SJSA1 (cell line): Measurements from ENCODE around the gene DNAJB12. TPM values are rescaled to one million over a fixed set of nuclear protein-coding genes. Genes with fewer than 3 reads are reported as not detected.
"Not testable (repeated sequence)": the region's sequence is repeated elsewhere in the genome, so short reads cannot be mapped to it uniquely, and the experiment has no call there.

ENCODE experiments used
- DNase-seq, 2 experiments: peaks; one replicate each; pipeline ENCODE4 v3.0.0-alpha.2; 2015 to 2020; ENCODE audit warnings: low spot score in 2 of 2, low read depth in 1 of 2
- H3K27ac ChIP-seq: fragments of 250-450 bp; sonication (Bioruptor Pico); 2 replicates; pipeline ENCODE4 v1.5.1; 2020; ENCODE audit warnings: mild to moderate bottlenecking, moderate library complexity
- H3K27me3 ChIP-seq: fragments of 250-450 bp; sonication (Bioruptor Pico); replicated peaks from 2 replicates; pipeline ENCODE4 v1.5.1; 2020; ENCODE audit warnings: mild to moderate bottlenecking, moderate library complexity
- H3K36me3 ChIP-seq: fragments of 250-450 bp; sonication (Bioruptor Pico); 2 replicates; pipeline ENCODE4 v1.5.1; 2020; ENCODE audit warnings: mild to moderate bottlenecking
- H3K4me1 ChIP-seq: fragments of 250-450 bp; sonication (Bioruptor Pico); replicated peaks from 2 replicates; pipeline ENCODE4 v1.6.1; 2021; ENCODE audit warnings: mild to moderate bottlenecking
- H3K4me3 ChIP-seq: fragments of 250-450 bp; sonication (Bioruptor Pico); 2 replicates; pipeline ENCODE4 v1.5.1; 2020; ENCODE audit warnings: mild to moderate bottlenecking
- H3K9me3 ChIP-seq: fragments of 250-450 bp; sonication (Bioruptor Pico); replicated peaks from 2 replicates; pipeline ENCODE4 v1.5.1; 2020; ENCODE audit warnings: mild to moderate bottlenecking
- total RNA-seq: library from RNA; depleted of rRNA; stranded (reverse); fragments of >200 nt; shearing (Covaris generic); gene quantifications from 2 replicates; pipeline ENCODE4 v1.2.3, GENCODE V29; 2014; rRNA removed

The DNAJB12 gene
- 36.1 and 42.3 TPM in 2 replicates for total RNA-seq

GRCh38 chr10:72354356-72355213 is at the start of gene DNAJB12:
Gene DNAJB12 (minus strand): TSS chr10:72354919. CDS start chr10:72354897, 22 bp downstream.
- H3K4me1 ChIP-seq, result peaks cover 12% of the 10 kb centered on the region
- DNase-seq, result peak; percentile 93 to 99
- H3K36me3 ChIP-seq, result peaks cover 36% of the 10 kb centered on the region
- no peaks in the 10 kb centered on the region for H3K9me3 ChIP-seq
- peak within 1 kb of the TSS; percentile 88 for H3K27ac ChIP-seq
- H3K4me3 ChIP-seq, result peak within 1 kb of the TSS; percentile 71
- no peaks in the 10 kb centered on the region for H3K27me3 ChIP-seq

- H3K9me3 ChIP-seq, H3K27ac ChIP-seq, H3K27me3 ChIP-seq, H3K36me3 ChIP-seq, H3K4me1 ChIP-seq, H3K4me3 ChIP-seq: not testable (repeated sequence)
- DNase-seq, result peak in 1 of 2 experiments; percentile 45
Measured at GRCh38 chr10:72395581-72395980, 40.9 kb upstream of the DNAJB12 start.

- Histone ChIP-seq H3K4me3 (no peak overlapping the region), H3K27ac (no peak overlapping the region), H3K27me3 (no peaks in the 10 kb centered on the region), H3K36me3 (no peaks in the 10 kb centered on the region; the same call in 1 of the 2 replicates), H3K9me3 (no peaks in the 10 kb centered on the region), H3K4me1 (no peaks in the 10 kb centered on the region)
- DNase-seq, result no peak
Measured at GRCh38 chr10:72392571-72392970, 37.9 kb upstream of the DNAJB12 start.

- Histone ChIP-seq H3K36me3 (no peaks in the 10 kb centered on the region; the same call in 1 of the 2 replicates), H3K9me3 (no peaks in the 10 kb centered on the region), H3K27ac (no peak overlapping the region), H3K4me3 (no peak overlapping the region), H3K4me1 (no peaks in the 10 kb centered on the region), H3K27me3 (no peaks in the 10 kb centered on the region)
- DNase-seq, result no peak
Measured at GRCh38 chr10:72390764-72391163, 36.0 kb upstream of the DNAJB12 start.

DNA sequence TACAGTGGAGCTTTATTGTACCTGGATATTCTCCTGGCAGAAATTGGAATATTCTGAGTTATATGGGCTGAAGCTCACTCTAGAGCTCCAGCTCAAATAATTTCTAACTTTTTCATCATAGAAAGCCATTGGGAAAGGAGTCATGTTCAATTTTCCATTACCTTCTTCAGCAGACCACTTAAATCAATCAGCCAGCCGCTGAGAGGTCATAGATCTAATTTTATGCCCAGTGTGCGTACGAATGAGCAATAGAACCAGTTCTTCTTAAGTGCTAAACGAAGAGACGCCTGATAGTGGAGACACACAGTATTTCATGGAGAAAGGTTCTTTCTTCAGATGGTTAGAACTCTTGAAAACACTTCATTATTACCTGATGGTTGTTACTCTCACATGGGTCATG is 35.0 kb upstream of the DNAJB12 start:
- no peaks in the 10 kb centered on the region for H3K27me3 ChIP-seq

GRCh38 chr10:72389014-72389413 is 34.3 kb upstream of the DNAJB12 start:
- Histone ChIP-seq H3K36me3 (no peaks in the 10 kb centered on the region), H3K27me3 (no peaks in the 10 kb centered on the region), H3K4me3 (no peak overlapping the region), H3K4me1 (no peaks in the 10 kb centered on the region), H3K9me3 (no peaks in the 10 kb centered on the region), H3K27ac (no peak overlapping the region)
- no peak for DNase-seq

More for the DNA sequence above, 35.0 kb upstream of the DNAJB12 start:
- H3K36me3 ChIP-seq, result no peaks in the 10 kb centered on the region
- H3K4me1 ChIP-seq, result no peaks in the 10 kb centered on the region
- no peak overlapping the region for H3K4me3 ChIP-seq
- no peak for DNase-seq
- H3K9me3 ChIP-seq, result no peaks in the 10 kb centered on the region
- no peak overlapping the region for H3K27ac ChIP-seq

DNA sequence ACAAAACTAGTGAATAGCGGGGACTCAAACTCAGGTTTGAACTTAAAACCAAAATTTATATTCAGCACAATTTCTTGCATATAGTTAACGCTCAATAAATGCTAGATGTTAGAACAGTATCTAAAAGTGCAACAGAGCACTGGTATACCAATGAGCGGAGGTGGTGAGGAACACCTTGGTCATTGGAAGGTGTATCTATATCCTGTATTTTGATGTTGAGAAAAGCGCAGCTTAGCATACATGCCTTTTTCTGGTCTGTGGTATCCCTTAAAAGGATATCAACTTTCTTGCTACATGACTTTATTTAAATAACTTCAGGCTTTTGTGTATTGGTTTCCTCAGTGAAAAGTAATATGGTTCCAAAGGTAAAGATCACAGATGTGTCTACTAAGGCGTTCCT is 33.3 kb upstream of the DNAJB12 start:
- H3K36me3 ChIP-seq, result no peaks in the 10 kb centered on the region
- H3K9me3 ChIP-seq, result no peaks in the 10 kb centered on the region
- no peak overlapping the region for H3K27ac ChIP-seq
- no peak overlapping the region for H3K4me3 ChIP-seq
- H3K4me1 ChIP-seq, result no peaks in the 10 kb centered on the region
- H3K27me3 ChIP-seq, result no peaks in the 10 kb centered on the region
- DNase-seq, result no peak

DNA sequence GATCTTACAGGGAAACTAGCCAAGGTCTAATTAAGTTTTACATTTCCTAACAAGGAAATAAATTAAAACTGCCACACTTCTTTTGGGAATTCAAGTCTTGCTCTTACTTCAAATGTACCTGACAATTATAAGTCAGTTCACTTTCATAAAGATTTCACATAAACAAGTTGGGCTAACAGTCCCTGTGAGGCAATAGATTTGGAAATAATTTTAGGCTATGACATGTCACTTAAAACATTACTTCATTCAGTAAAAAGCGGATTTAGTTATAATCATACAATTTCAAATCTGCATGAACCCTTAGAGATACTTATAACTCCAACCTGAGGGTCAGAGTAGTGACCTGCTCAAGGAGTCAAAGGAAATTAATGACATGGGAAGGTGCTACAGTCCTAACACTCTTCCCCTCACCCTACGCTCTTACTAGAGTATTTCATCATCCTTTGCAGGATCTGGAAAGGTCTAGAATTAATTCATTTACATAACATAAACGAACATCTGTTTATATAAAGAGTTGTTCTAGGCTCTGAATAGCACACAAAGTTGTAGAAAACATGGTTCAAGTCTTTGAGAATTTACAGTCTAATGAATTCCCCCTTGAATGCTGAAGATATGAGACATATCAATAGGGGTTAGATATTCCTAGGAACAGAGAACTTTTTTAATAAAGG is 32.3 kb upstream of the DNAJB12 start:
- no peak overlapping the region for H3K4me3 ChIP-seq
- H3K9me3 ChIP-seq, result no peaks in the 10 kb centered on the region
- no peaks in the 10 kb centered on the region for H3K4me1 ChIP-seq
- no peak overlapping the region for H3K27ac ChIP-seq
- H3K27me3 ChIP-seq, result no peaks in the 10 kb centered on the region
- no peak for DNase-seq
- no peaks in the 10 kb centered on the region for H3K36me3 ChIP-seq

- Histone ChIP-seq H3K27ac (no peak overlapping the region), H3K4me1 (no peaks in the 10 kb centered on the region), H3K4me3 (no peak overlapping the region), H3K9me3 (no peaks in the 10 kb centered on the region), H3K36me3 (no peaks in the 10 kb centered on the region), H3K27me3 (no peaks in the 10 kb centered on the region)
- DNase-seq, result no peak
Measured at GRCh38 chr10:72385724-72386123, 31.0 kb upstream of the DNAJB12 start.

- H3K36me3 ChIP-seq, H3K27ac ChIP-seq, H3K9me3 ChIP-seq, H3K4me3 ChIP-seq, DNase-seq, H3K4me1 ChIP-seq, H3K27me3 ChIP-seq: not testable (repeated sequence)
Measured at GRCh38 chr10:72384982-72385381, 30.3 kb upstream of the DNAJB12 start.

DNA sequence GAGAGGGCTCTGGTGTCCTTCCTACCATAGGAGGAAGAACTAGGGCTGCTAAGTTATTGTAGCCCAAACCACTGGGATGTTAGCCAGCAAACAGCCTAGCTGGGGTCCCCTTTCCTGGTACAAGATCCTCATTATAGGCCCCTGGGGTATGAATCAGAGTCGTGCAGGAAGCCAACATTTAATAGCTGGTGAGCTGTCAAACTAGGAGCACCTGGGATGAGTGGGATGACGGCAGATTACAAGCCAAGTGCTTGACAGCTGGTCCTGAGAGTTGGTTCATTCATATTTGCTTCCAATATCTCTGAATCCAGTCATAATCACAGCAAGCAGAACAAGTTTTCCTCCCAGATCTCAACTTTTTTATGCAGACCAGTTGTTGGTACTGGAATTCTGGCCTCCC is 25.1 kb upstream of the DNAJB12 start:
- H3K27me3 ChIP-seq, result no peaks in the 10 kb centered on the region
- no peak for DNase-seq
- H3K27ac ChIP-seq, result no peak overlapping the region
- H3K4me3 ChIP-seq, result no peak overlapping the region
- no peaks in the 10 kb centered on the region for H3K4me1 ChIP-seq
- H3K36me3 ChIP-seq, result 0 out of 2 replicates have a peak, but pooled peaks cover 2% of the 10 kb centered on the region
- H3K9me3 ChIP-seq, result no peaks in the 10 kb centered on the region

- Histone ChIP-seq H3K27ac (no peak overlapping the region), H3K4me3 (no peak overlapping the region), H3K9me3 (no peaks in the 10 kb centered on the region), H3K36me3 (0 out of 2 replicates have a peak, but pooled peaks cover 2% of the 10 kb centered on the region), H3K27me3 (no peaks in the 10 kb centered on the region), H3K4me1 (no peaks in the 10 kb centered on the region)
- no peak for DNase-seq
Measured at GRCh38 chr10:72379062-72379461, 24.3 kb upstream of the DNAJB12 start.

DNA sequence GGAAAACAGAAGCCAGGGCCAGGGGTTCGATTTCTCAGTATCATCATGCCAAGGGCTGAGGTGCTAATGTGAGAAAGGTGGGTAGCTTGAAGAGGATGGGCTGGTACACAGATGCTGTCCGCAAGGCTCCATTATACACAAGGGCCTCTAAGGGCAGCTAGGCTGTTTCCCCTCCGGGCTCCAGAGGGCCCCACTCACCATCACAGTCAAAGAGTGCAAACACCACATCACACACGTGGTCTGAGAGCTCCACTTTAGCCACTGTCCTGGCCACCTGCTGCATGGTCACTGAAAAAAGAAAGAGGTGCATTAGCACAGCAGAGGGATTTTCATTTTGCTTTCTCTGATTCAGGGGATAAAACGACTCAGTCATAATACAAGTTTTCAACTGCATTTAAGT is 20.9 kb upstream of the DNAJB12 start:
- DNase-seq, result no peak
- H3K4me3 ChIP-seq, result no peak overlapping the region
- no peaks in the 10 kb centered on the region for H3K27me3 ChIP-seq
- H3K4me1 ChIP-seq, result no peaks in the 10 kb centered on the region
- H3K36me3 ChIP-seq, result 0 out of 2 replicates have a peak, but pooled peaks cover 2% of the 10 kb centered on the region
- no peaks in the 10 kb centered on the region for H3K9me3 ChIP-seq
- no peak overlapping the region for H3K27ac ChIP-seq

GRCh38 chr10:72375173-72375572 is 20.5 kb upstream of the DNAJB12 start:
- Histone ChIP-seq H3K36me3 (peaks cover 2% of the 10 kb centered on the region; the same call in 1 of the 2 replicates), H3K4me3 (no peak overlapping the region), H3K27me3 (no peaks in the 10 kb centered on the region), H3K27ac (no peak overlapping the region), H3K9me3 (no peaks in the 10 kb centered on the region), H3K4me1 (no peaks in the 10 kb centered on the region)
- DNase-seq, result no peak
